Retina (tissue), 1 donor: ENCODE data around the gene ALK.
"Not testable (repeated sequence)": the region's sequence is repeated elsewhere in the genome, so short reads cannot be mapped to it uniquely, and the experiment has no call there.

Source experiments
- DNase-seq: peaks from one replicate; pipeline ENCODE4 v3.0.0-alpha.2; 2016

The ALK gene

GRCh38 chr2:29261003-29261402 is 660.4 kb downstream of the ALK start:
- no peak for DNase-seq

GRCh38 chr2:29260142-29260772 is 661.1 kb downstream of the ALK start:
- no peak for DNase-seq

- no peak for DNase-seq
Measured at GRCh38 chr2:29259221-29259620, 662.2 kb downstream of the ALK start.

- no peak for DNase-seq
Measured at GRCh38 chr2:29255004-29255403, 666.4 kb downstream of the ALK start.

GRCh38 chr2:29253495-29254275 is 667.7 kb downstream of the ALK start:
- not testable (repeated sequence) for DNase-seq

GRCh38 chr2:29253026-29253425 is 668.4 kb downstream of the ALK start:
- no peak for DNase-seq

GRCh38 chr2:29251406-29251805 is 670.0 kb downstream of the ALK start:
- DNase-seq = no peak

- DNase-seq = no peak
Measured at GRCh38 chr2:29250977-29251376, 670.4 kb downstream of the ALK start.

- DNase-seq = no peak
Measured at GRCh38 chr2:29249666-29250253, 671.6 kb downstream of the ALK start.

- DNase-seq = no peak
Measured at GRCh38 chr2:29247336-29247914, 674.0 kb downstream of the ALK start.

GRCh38 chr2:29246383-29247300 is 674.7 kb downstream of the ALK start:
- no peak for DNase-seq

GRCh38 chr2:29245742-29246382 is 675.5 kb downstream of the ALK start:
- DNase-seq = no peak

- not testable (repeated sequence) for DNase-seq
Measured at GRCh38 chr2:29245035-29245741, 676.2 kb downstream of the ALK start.

- DNase-seq = no peak
Measured at GRCh38 chr2:29242621-29243375, 678.6 kb downstream of the ALK start.

GRCh38 chr2:29241955-29242565 is 679.3 kb downstream of the ALK start:
- no peak for DNase-seq

- no peak for DNase-seq
Measured at GRCh38 chr2:29241341-29241740, 680.0 kb downstream of the ALK start.

GRCh38 chr2:29240601-29241000 is 680.8 kb downstream of the ALK start:
- no peak for DNase-seq

GRCh38 chr2:29239209-29239960 is 682.0 kb downstream of the ALK start:
- no peak for DNase-seq

GRCh38 chr2:29238497-29238896 is 682.9 kb downstream of the ALK start:
- no peak for DNase-seq
